Neural cell (in vitro differentiated cells): ENCODE measurements around the gene RAB1B. TPM values are rescaled to one million over a fixed set of nuclear protein-coding genes. Genes with fewer than 3 reads are reported as not detected.

ENCODE experiments used
- H2AFZ ChIP-seq: fragments of 200-600, 300-800 bp; sonication (generic), shearing (Covaris generic); 2 replicates; pipeline ENCODE4 v1.6.0; 2014; ENCODE audit warnings: low read depth, mild to moderate bottlenecking, antibody characterized with exemption, low read length, moderate library complexity
- H3F3A ChIP-seq: fragments of 200-600 bp; shearing (Covaris generic); 2 replicates; pipeline ENCODE4 v1.6.1; 2016; ENCODE audit warnings: mild to moderate bottlenecking, moderate library complexity, mixed read lengths, antibody characterized with exemption, low read length; ENCODE audit not compliant: insufficient read depth, poor library complexity, severe bottlenecking
- H3K27ac ChIP-seq: fragments of 200-600, 300-800 bp; sonication (generic), shearing (Covaris generic); 2 replicates; pipeline ENCODE4 v1.5.1; 2014; ENCODE audit warnings: mild to moderate bottlenecking, low read length, moderate library complexity
- H3K27me3 ChIP-seq: fragments of 300-800, 200-600 bp; sonication (generic), shearing (Covaris generic); 2 replicates; pipeline ENCODE4 v1.6.0; 2014; ENCODE audit warnings: mild to moderate bottlenecking, low read depth, low read length, moderate library complexity; ENCODE audit not compliant: insufficient read depth
- H3K36me3 ChIP-seq: fragments of 300-800, 200-600 bp; sonication (generic), shearing (Covaris generic); 2 replicates; pipeline ENCODE4 v1.5.1; 2014; ENCODE audit warnings: mild to moderate bottlenecking, antibody characterized with exemption, low read length, moderate library complexity; ENCODE audit not compliant: insufficient read depth
- H3K4me2 ChIP-seq: fragments of 300-800, 200-600 bp; sonication (generic), shearing (Covaris generic); 2 replicates; pipeline ENCODE4 v1.6.0; 2014; ENCODE audit warnings: mild to moderate bottlenecking, low read length
- H3K4me3 ChIP-seq: fragments of 300-800, 200-600 bp; sonication (generic), shearing (Covaris generic); 2 replicates; pipeline ENCODE4 v1.5.1; 2014; ENCODE audit warnings: mild to moderate bottlenecking, low read length, moderate library complexity
- H3K79me2 ChIP-seq: fragments of 200-600 bp; shearing (Covaris generic); replicated peaks from 2 replicates; pipeline ENCODE4 v1.6.0; 2014; ENCODE audit warnings: mild to moderate bottlenecking, low read length, moderate library complexity; ENCODE audit not compliant: insufficient read depth
- H3K9ac ChIP-seq: fragments of 300-800, 200-600 bp; sonication (generic), shearing (Covaris generic); 2 replicates; pipeline ENCODE4 v1.6.1; 2016; ENCODE audit warnings: mild to moderate bottlenecking, low read length, mixed read lengths
- H3K9me2 ChIP-seq: fragments of 200-600 bp; shearing (Covaris generic); 2 replicates; pipeline ENCODE4 v1.6.1; 2016; ENCODE audit warnings: mild to moderate bottlenecking, low read length, mixed read lengths; ENCODE audit not compliant: insufficient read depth
- H3K9me3 ChIP-seq: fragments of 200-600, 300-800 bp; sonication (generic), shearing (Covaris generic); 2 replicates; pipeline ENCODE4 v1.6.1; 2016; ENCODE audit warnings: mild to moderate bottlenecking, mixed run types, low read length, moderate library complexity, mixed read lengths
- H4K20me1 ChIP-seq: fragments of 200-600 bp; shearing (Covaris generic); 2 replicates; pipeline ENCODE4 v1.6.1; 2016; ENCODE audit warnings: mild to moderate bottlenecking, mixed run types; ENCODE audit not compliant: insufficient read depth
- CTCF ChIP-seq: fragments of 450-650 bp; IDR thresholded peaks from 2 replicates; pipeline ENCODE4 v1.5.1; 2014; ENCODE audit warnings: antibody characterized with exemption, mild to moderate bottlenecking, moderate library complexity; ENCODE audit not compliant: poor library complexity, severe bottlenecking
- EP300 ChIP-seq: fragments of 450-650 bp; conservative IDR thresholded peaks from 2 replicates; pipeline ENCODE4 v1.6.1; 2014; ENCODE audit warnings: antibody characterized with exemption, mild to moderate bottlenecking, moderate library complexity; ENCODE audit not compliant: poor library complexity, severe bottlenecking
- EZH2 ChIP-seq: fragments of 200-600, 300-800 bp; shearing (Covaris generic), sonication (generic); IDR thresholded peaks from 2 replicates; pipeline ENCODE4 v1.6.1; 2014; ENCODE audit warnings: antibody characterized with exemption, low read length, borderline replicate concordance, mild to moderate bottlenecking; ENCODE audit not compliant: insufficient read depth, poor library complexity, severe bottlenecking
- MXI1 ChIP-seq: fragments of 450-650 bp; conservative IDR thresholded peaks from 2 replicates; pipeline ENCODE4 v1.6.1; 2014; ENCODE audit warnings: antibody characterized with exemption, mild to moderate bottlenecking; ENCODE audit not compliant: poor library complexity, severe bottlenecking
- POLR2AphosphoS5 ChIP-seq: IDR thresholded peaks from 2 replicates; pipeline ENCODE4 v1.6.1; 2012
- RAD21 ChIP-seq: fragments of 450-650 bp; conservative IDR thresholded peaks from 2 replicates; pipeline ENCODE4 v1.6.1; 2014; ENCODE audit warnings: antibody characterized with exemption, mild to moderate bottlenecking, moderate library complexity
- REST ChIP-seq: IDR thresholded peaks from 2 replicates; pipeline ENCODE4 v1.6.1; 2012; ENCODE audit warnings: borderline replicate concordance
- SMC3 ChIP-seq: fragments of 450-650 bp; conservative IDR thresholded peaks from 2 replicates; pipeline ENCODE4 v1.6.1; 2014; ENCODE audit warnings: antibody characterized with exemption, mild to moderate bottlenecking, moderate library complexity; ENCODE audit not compliant: poor library complexity
- TAF1 ChIP-seq: IDR thresholded peaks from 2 replicates; pipeline ENCODE4 v1.6.1; 2012; ENCODE audit warnings: low read depth
- polyA plus RNA-seq: library from polyadenylated mRNA; depleted of rRNA; stranded (reverse); fragments of >200 nt; gene quantifications from 2 replicates; pipeline ENCODE4 v1.2.3, GENCODE V29; 2014

The RAB1B gene
- polyA plus RNA-seq, 1 donor from 2014 or later, result 27.2 TPM

GRCh38 chr11:66267039-66267378 is 1.4 kb upstream of the RAB1B start:
- Histone ChIP-seq H4K20me1 (no peaks in the 10 kb centered on the region), H2AFZ (no peak overlapping the region), H3K9me2 (no peaks in the 10 kb centered on the region), H3K9ac (peak overlapping the region; percentile 57), H3K79me2 (peaks cover 20% of the 10 kb centered on the region), H3K27ac (peak overlapping the region; percentile 92), H3F3A (no peaks in the 10 kb centered on the region), H3K4me2 (no peak overlapping the region), H3K4me3 (peak overlapping the region; percentile 92), H3K27me3 (no peaks in the 10 kb centered on the region), H3K9me3 (no peaks in the 10 kb centered on the region), H3K36me3 (no peaks in the 10 kb centered on the region)
- TF ChIP-seq EP300 (no peak), SMC3 (no peak), POLR2AphosphoS5 (no peak), RAD21 (no peak), TAF1 (no peak), REST (no peak), CTCF (no peak), MXI1 (no peak), EZH2 (no peak)

GRCh38 chr11:66267379-66268243 is 828 bp upstream of the RAB1B start:
- no peak for TF ChIP-seq POLR2AphosphoS5
- TF ChIP-seq CTCF, result no peak
- no peak for TF ChIP-seq EZH2
- TF ChIP-seq RAD21, result no peak
- TF ChIP-seq EP300, result no peak
- TF ChIP-seq MXI1, result no peak
- no peak for TF ChIP-seq SMC3
- no peak for TF ChIP-seq TAF1
- TF ChIP-seq REST, result no peak
- Histone ChIP-seq H3K9me2 (no peaks in the 10 kb centered on the region), H3K79me2 (peaks cover 20% of the 10 kb centered on the region), H3K4me3 (peak overlapping the region; percentile 92), H3K9me3 (no peaks in the 10 kb centered on the region), H3K27ac (peak overlapping the region; percentile 92), H3K9ac (peak overlapping the region; percentile 57), H3K4me2 (peak overlapping the region; percentile 40), H3K36me3 (no peaks in the 10 kb centered on the region), H2AFZ (no peak overlapping the region), H3K27me3 (no peaks in the 10 kb centered on the region), H3F3A (no peaks in the 10 kb centered on the region), H4K20me1 (no peaks in the 10 kb centered on the region)
